Activated T-cell treated with anti-CD3 and anti-CD28 coated beads, Interleukin-2, amount 50 U/mL, for 48 hours (primary cell): Measurements from ENCODE around the gene MELK.

Source experiments
- DNase-seq, 2 experiments: peaks; one replicate each; pipeline ENCODE4 v3.0.0-alpha.2; 2020

Gene MELK

GRCh38 chr9:36676778-36677485 is 104.2 kb downstream of the MELK start:
- DNase-seq: peak in 1 of 2 experiments; percentile 24

- DNase-seq: no peak
Observed at GRCh38 chr9:36677611-36678010, 104.9 kb downstream of the MELK start.

GRCh38 chr9:36679710-36680109 is 107.0 kb downstream of the MELK start:
- DNase-seq: no peak

GRCh38 chr9:36686471-36686870 is 113.8 kb downstream of the MELK start:
- DNase-seq: no peak

GRCh38 chr9:36690412-36691168 is 117.9 kb downstream of the MELK start:
- DNase-seq: no peak

GRCh38 chr9:36691671-36692070 is 119.0 kb downstream of the MELK start:
- no peak for DNase-seq

- DNase-seq: no peak
Observed at GRCh38 chr9:36698984-36699383, 126.3 kb downstream of the MELK start.

- DNase-seq: no peak
Observed at GRCh38 chr9:36704148-36704547, 131.5 kb downstream of the MELK start.

GRCh38 chr9:36713515-36714490 is 141.1 kb downstream of the MELK start:
- DNase-seq: no peak

GRCh38 chr9:36716496-36716895 is 143.8 kb downstream of the MELK start:
- DNase-seq: no peak

GRCh38 chr9:36717276-36717675 is 144.6 kb downstream of the MELK start:
- DNase-seq: no peak

- DNase-seq: no peak
Observed at GRCh38 chr9:36718612-36719011, 145.9 kb downstream of the MELK start.

- no peak for DNase-seq
Observed at GRCh38 chr9:36720043-36720442, 147.3 kb downstream of the MELK start.

GRCh38 chr9:36721846-36722588 is 149.3 kb downstream of the MELK start:
- no peak for DNase-seq

- no peak for DNase-seq
Observed at GRCh38 chr9:36725777-36726356, 153.2 kb downstream of the MELK start.
